Glomerular endothelial cell (primary cell): ENCODE measurements around the gene NPC1. TPM values are rescaled to one million over a fixed set of nuclear protein-coding genes. Genes with fewer than 3 reads are reported as not detected.
"Not testable (repeated sequence)": the region's sequence is repeated elsewhere in the genome, so short reads cannot be mapped to it uniquely, and the experiment has no call there.

Experiments used
- DNase-seq: peaks from one replicate; pipeline ENCODE4 v3.0.0-alpha.2; 2011; ENCODE audit warnings: low read depth, low spot score; ENCODE audit errors: extremely low read depth
- total RNA-seq: library from RNA; depleted of rRNA; stranded (reverse); fragments of >200 nt; gene quantifications from 2 replicates; pipeline ENCODE4 v1.2.3, GENCODE V29; 2015

Gene NPC1
- total RNA-seq, 1 donor from 2014 or later: 62.0 TPM

GRCh38 chr18:23528580-23529472 is 57.5 kb downstream of the NPC1 start:
- DNase-seq: no peak

- DNase-seq: no peak
These were observed 59.7 kb downstream of the NPC1 start for GRCh38 chr18:23526501-23527063.

- no peak for DNase-seq
These were observed 62.0 kb downstream of the NPC1 start for GRCh38 chr18:23524213-23524707.

- no peak for DNase-seq
These were observed 62.7 kb downstream of the NPC1 start for GRCh38 chr18:23523429-23524212.

- DNase-seq: no peak
These were observed 64.4 kb downstream of the NPC1 start for GRCh38 chr18:23521907-23522306.

- DNase-seq: no peak
These were observed 65.0 kb downstream of the NPC1 start for GRCh38 chr18:23521271-23521670.

GRCh38 chr18:23519734-23520133 is 66.6 kb downstream of the NPC1 start:
- no peak for DNase-seq

GRCh38 chr18:23515911-23516546 is 70.3 kb downstream of the NPC1 start:
- no peak for DNase-seq

GRCh38 chr18:23512641-23513040 is 73.7 kb downstream of the NPC1 start:
- no peak for DNase-seq

- not testable (repeated sequence) for DNase-seq
These were observed 74.1 kb downstream of the NPC1 start for GRCh38 chr18:23512216-23512615.

GRCh38 chr18:23510923-23511322 is 75.4 kb downstream of the NPC1 start:
- not testable (repeated sequence) for DNase-seq

GRCh38 chr18:23506393-23506792 is 79.9 kb downstream of the NPC1 start:
- DNase-seq: no peak

- no peak for DNase-seq
These were observed 81.6 kb downstream of the NPC1 start for GRCh38 chr18:23504720-23505119.

- no peak for DNase-seq
These were observed 82.4 kb downstream of the NPC1 start for GRCh38 chr18:23503963-23504344.

GRCh38 chr18:23503038-23503962 is 83.0 kb downstream of the NPC1 start, which contains the start of gene RMC1:
TSS of gene RMC1 (plus strand) at chr18:23503511. CDS start at chr18:23503619, 108 bp downstream.
- DNase-seq: no peak

- DNase-seq: no peak
These were observed 83.7 kb downstream of the NPC1 start for GRCh38 chr18:23502516-23503037.

- DNase-seq: no peak
These were observed 84.7 kb downstream of the NPC1 start for GRCh38 chr18:23501626-23502025.

GRCh38 chr18:23499291-23499781 is 87.0 kb downstream of the NPC1 start:
- DNase-seq: no peak

- no peak for DNase-seq
These were observed 87.4 kb downstream of the NPC1 start for GRCh38 chr18:23498877-23499276.
